ENCODE data around the gene PDE7B. TPM values are rescaled to one million over a fixed set of nuclear protein-coding genes. Genes with fewer than 3 reads are reported as not detected.

PDE7B gene
- total RNA-seq, 1 experiment from 2014 or later = not detected

DNA sequence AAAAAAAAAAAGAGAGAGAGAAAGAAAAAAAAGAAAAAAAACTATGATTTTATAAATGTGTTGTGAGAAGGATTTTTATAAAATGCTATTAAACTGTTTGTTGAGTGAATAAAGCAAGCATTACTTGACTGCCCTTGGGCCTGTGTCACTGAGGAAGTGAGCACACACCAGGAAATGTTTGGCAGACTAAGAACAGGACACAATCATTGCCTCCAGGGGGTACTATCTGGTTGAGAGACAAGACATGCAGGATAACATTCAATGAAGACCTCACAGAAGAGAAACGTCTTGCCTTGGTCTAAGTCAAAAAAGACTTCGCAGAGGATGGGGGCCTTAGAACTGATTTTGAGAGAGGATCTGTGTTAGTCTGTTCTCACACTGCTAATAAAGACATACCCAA, 358.0 kb downstream of the PDE7B start:
- no peak overlapping the region for H3K4me3 Mint-ChIP-seq
- DNase-seq (ENCODE audit: low spot score) (no peak), ATAC-seq (0 out of 2 replicates have a peak, but pooled peaks have one; percentile 22)
- no peak overlapping the region for H3K27ac Mint-ChIP-seq
- no peaks in the 10 kb centered on the region for H3K4me1 Mint-ChIP-seq
- no peaks in the 10 kb centered on the region; the same call in 1 of the 2 replicates for H3K9me3 Mint-ChIP-seq
- CTCF ChIA-PET = no interaction called here
- POLR2A ChIA-PET = no interaction called here
- no peaks in the 10 kb centered on the region for H3K36me3 Mint-ChIP-seq
- no peak for TF ChIP-seq RORB (CRISPR knock-in tag; IDR thresholded peaks at IDR 0.05)
- no peak for TF ChIP-seq ZNF396 (CRISPR knock-in tag; IDR thresholded peaks at IDR 0.05; ENCODE audit: borderline replicate concordance)
- TF ChIP-seq, protein P1, sequence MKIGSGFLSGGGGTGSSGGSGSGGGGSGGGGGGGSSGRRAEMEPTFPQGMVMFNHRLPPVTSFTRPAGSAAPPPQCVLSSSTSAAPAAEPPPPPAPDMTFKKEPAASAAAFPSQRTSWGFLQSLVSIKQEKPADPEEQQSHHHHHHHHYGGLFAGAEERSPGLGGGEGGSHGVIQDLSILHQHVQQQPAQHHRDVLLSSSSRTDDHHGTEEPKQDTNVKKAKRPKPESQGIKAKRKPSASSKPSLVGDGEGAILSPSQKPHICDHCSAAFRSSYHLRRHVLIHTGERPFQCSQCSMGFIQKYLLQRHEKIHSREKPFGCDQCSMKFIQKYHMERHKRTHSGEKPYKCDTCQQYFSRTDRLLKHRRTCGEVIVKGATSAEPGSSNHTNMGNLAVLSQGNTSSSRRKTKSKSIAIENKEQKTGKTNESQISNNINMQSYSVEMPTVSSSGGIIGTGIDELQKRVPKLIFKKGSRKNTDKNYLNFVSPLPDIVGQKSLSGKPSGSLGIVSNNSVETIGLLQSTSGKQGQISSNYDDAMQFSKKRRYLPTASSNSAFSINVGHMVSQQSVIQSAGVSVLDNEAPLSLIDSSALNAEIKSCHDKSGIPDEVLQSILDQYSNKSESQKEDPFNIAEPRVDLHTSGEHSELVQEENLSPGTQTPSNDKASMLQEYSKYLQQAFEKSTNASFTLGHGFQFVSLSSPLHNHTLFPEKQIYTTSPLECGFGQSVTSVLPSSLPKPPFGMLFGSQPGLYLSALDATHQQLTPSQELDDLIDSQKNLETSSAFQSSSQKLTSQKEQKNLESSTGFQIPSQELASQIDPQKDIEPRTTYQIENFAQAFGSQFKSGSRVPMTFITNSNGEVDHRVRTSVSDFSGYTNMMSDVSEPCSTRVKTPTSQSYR (CRISPR knock-in tag; IDR thresholded peaks at IDR 0.05) = no peak
- no peak for TF ChIP-seq TP53 (CRISPR knock-in tag; IDR thresholded peaks at IDR 0.05)
- TF ChIP-seq CREM (CRISPR knock-in tag; IDR thresholded peaks at IDR 0.05) = no peak
- TF ChIP-seq ZNF121 (CRISPR knock-in tag; IDR thresholded peaks at IDR 0.05) = no peak
- no peak for TF ChIP-seq NR1H2 (CRISPR knock-in tag; IDR thresholded peaks at IDR 0.05)
- H3K27me3 Mint-ChIP-seq (ENCODE audit: low read depth) = no peaks in the 10 kb centered on the region

DNA sequence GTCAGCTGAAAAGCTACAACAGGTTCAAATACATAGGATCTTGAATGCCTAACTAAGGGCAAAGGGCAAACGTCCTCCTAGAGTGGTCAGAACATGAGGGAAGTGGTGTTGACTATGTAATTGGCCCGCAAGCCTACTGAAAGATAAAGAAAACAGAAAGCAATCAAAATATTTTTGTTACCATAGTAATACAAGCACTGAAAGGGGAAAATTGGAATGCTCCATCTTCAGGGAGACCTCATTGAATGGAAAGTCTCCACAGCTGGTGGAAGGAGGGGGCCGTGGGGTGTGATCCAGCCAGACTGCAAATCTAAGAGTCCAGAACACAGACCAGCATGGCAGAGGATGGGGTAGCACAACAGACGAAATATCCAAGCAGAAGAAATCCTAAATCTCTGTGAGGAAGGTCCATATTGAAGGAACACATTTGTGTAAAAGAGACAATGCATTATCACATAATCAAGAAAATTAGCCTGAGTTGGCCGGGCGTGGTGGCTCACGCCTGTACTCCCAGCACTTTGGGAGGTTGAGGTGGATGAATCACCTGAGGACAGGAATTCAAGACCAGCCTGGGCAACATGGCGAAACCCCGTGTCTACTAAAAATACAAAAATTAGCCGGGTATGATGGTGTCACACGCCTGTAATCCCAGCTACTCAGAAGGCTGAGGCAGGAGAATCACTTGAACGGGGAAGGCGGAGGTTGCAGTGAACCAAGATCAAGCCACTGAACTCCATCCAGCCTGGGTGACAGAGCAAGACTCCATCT, 359.1 kb downstream of the PDE7B start:
- TF ChIP-seq EMX1 (CRISPR knock-in tag; IDR thresholded peaks at IDR 0.05) = no peak
- TF ChIP-seq, protein P2, sequence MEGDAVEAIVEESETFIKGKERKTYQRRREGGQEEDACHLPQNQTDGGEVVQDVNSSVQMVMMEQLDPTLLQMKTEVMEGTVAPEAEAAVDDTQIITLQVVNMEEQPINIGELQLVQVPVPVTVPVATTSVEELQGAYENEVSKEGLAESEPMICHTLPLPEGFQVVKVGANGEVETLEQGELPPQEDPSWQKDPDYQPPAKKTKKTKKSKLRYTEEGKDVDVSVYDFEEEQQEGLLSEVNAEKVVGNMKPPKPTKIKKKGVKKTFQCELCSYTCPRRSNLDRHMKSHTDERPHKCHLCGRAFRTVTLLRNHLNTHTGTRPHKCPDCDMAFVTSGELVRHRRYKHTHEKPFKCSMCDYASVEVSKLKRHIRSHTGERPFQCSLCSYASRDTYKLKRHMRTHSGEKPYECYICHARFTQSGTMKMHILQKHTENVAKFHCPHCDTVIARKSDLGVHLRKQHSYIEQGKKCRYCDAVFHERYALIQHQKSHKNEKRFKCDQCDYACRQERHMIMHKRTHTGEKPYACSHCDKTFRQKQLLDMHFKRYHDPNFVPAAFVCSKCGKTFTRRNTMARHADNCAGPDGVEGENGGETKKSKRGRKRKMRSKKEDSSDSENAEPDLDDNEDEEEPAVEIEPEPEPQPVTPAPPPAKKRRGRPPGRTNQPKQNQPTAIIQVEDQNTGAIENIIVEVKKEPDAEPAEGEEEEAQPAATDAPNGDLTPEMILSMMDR (IDR thresholded peaks at IDR 0.05) = no peak

DNA sequence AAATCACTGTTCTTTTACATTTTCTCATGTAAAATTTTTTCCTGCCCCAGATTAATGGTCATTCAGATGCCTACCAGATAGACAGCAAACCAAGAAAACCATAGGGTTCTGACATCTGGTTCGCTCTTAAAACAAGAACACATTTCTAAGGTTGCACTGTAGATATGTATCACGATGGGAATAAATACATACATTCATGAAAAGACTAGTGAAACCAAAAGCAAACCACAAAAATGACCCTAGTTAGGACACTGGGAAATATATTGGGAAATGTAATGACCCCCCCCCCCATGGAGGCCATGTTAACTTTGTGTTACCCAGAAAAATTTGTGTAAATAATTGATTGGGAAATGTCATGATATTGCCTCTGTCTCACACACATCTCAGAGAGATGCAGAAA, 361.1 kb downstream of the PDE7B start:
- Mint-ChIP-seq H3K27ac (no peak overlapping the region), H3K27me3 (ENCODE audit: low read depth) (no peaks in the 10 kb centered on the region), H3K36me3 (no peaks in the 10 kb centered on the region), H3K4me1 (no peaks in the 10 kb centered on the region), H3K4me3 (no peak overlapping the region), H3K9me3 (no peaks in the 10 kb centered on the region; the same call in 1 of the 2 replicates)
- ATAC-seq (no peak), DNase-seq (ENCODE audit: low spot score) (no peak)
- CTCF ChIA-PET = interaction anchor here (0.9 to 1.8 kb wide), 3 partner anchors 10 to 469 kb away, joined by 3 to 7 read pairs (median 3); no protein-coding TSS in a partner anchor
- POLR2A ChIA-PET = no interaction called here
- TF ChIP-seq MYBL2 (CRISPR knock-in tag; IDR thresholded peaks at IDR 0.05) (no peak), GTF2I (CRISPR knock-in tag; conservative IDR thresholded peaks at IDR 0.05) (no peak), TP53 (CRISPR knock-in tag; IDR thresholded peaks at IDR 0.05) (no peak), NFE2L1 (CRISPR knock-in tag; IDR thresholded peaks at IDR 0.05) (no peak), NR2C2 (CRISPR knock-in tag; IDR thresholded peaks at IDR 0.05) (no peak), HMGA2 (CRISPR knock-in tag; IDR thresholded peaks at IDR 0.05) (no peak)
- TF ChIP-seq, protein P3, sequence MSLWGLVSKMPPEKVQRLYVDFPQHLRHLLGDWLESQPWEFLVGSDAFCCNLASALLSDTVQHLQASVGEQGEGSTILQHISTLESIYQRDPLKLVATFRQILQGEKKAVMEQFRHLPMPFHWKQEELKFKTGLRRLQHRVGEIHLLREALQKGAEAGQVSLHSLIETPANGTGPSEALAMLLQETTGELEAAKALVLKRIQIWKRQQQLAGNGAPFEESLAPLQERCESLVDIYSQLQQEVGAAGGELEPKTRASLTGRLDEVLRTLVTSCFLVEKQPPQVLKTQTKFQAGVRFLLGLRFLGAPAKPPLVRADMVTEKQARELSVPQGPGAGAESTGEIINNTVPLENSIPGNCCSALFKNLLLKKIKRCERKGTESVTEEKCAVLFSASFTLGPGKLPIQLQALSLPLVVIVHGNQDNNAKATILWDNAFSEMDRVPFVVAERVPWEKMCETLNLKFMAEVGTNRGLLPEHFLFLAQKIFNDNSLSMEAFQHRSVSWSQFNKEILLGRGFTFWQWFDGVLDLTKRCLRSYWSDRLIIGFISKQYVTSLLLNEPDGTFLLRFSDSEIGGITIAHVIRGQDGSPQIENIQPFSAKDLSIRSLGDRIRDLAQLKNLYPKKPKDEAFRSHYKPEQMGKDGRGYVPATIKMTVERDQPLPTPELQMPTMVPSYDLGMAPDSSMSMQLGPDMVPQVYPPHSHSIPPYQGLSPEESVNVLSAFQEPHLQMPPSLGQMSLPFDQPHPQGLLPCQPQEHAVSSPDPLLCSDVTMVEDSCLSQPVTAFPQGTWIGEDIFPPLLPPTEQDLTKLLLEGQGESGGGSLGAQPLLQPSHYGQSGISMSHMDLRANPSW (CRISPR knock-in tag; conservative IDR thresholded peaks at IDR 0.05; ENCODE audit: low read depth) = no peak
- TF ChIP-seq, protein P4, sequence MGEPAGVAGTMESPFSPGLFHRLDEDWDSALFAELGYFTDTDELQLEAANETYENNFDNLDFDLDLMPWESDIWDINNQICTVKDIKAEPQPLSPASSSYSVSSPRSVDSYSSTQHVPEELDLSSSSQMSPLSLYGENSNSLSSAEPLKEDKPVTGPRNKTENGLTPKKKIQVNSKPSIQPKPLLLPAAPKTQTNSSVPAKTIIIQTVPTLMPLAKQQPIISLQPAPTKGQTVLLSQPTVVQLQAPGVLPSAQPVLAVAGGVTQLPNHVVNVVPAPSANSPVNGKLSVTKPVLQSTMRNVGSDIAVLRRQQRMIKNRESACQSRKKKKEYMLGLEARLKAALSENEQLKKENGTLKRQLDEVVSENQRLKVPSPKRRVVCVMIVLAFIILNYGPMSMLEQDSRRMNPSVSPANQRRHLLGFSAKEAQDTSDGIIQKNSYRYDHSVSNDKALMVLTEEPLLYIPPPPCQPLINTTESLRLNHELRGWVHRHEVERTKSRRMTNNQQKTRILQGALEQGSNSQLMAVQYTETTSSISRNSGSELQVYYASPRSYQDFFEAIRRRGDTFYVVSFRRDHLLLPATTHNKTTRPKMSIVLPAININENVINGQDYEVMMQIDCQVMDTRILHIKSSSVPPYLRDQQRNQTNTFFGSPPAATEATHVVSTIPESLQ (CRISPR knock-in tag; IDR thresholded peaks at IDR 0.05) = no peak
- TF ChIP-seq, protein P1 (CRISPR knock-in tag; IDR thresholded peaks at IDR 0.05) = no peak
- TF ChIP-seq, protein P5, sequence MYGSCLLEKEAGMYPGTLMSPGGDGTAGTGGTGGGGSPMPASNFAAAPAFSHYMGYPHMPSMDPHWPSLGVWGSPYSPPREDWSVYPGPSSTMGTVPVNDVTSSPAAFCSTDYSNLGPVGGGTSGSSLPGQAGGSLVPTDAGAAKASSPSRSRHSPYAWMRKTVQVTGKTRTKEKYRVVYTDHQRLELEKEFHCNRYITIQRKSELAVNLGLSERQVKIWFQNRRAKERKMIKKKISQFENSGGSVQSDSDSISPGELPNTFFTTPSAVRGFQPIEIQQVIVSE (CRISPR knock-in tag; IDR thresholded peaks at IDR 0.05; ENCODE audit: borderline replicate concordance) = no peak

More for the DNA sequence above, 359.1 kb downstream of the PDE7B start:
- ATAC-seq = no peak
- Mint-ChIP-seq H3K9me3 (no peaks in the 10 kb centered on the region; the same call in 1 of the 2 replicates), H3K27ac (no peak overlapping the region), H3K4me3 (no peak overlapping the region), H3K4me1 (no peaks in the 10 kb centered on the region), H3K27me3 (ENCODE audit: low read depth) (no peaks in the 10 kb centered on the region), H3K36me3 (no peaks in the 10 kb centered on the region)
- no peak for DNase-seq (ENCODE audit: low spot score)
- ChIA-PET CTCF (no interaction called here), POLR2A (no interaction called here)

Data from WTC11 (cell line).